Placental epithelial cell (primary cell): ENCODE measurements around the gene LRRC51. TPM values are rescaled to one million over a fixed set of nuclear protein-coding genes. Genes with fewer than 3 reads are reported as not detected.
A peak's percentile ranks its signal among the peaks of the same experiment; 100 is the strongest.

Source experiments
- small RNA-seq: library from RNA; depleted of rRNA; stranded (forward); fragments of <200 nt; gene quantifications from one replicate; pipeline ENCODE3, GENCODE V24; 2012
- total RNA-seq: library from RNA; depleted of rRNA; stranded (reverse); fragments of >200 nt; gene quantifications from 2 replicates; pipeline ENCODE4 v1.2.3, GENCODE V29; 2012

The LRRC51 gene, protein sequence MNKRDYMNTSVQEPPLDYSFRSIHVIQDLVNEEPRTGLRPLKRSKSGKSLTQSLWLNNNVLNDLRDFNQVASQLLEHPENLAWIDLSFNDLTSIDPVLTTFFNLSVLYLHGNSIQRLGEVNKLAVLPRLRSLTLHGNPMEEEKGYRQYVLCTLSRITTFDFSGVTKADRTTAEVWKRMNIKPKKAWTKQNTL
- 11.2 and 12.2 TPM in 2 replicates for total RNA-seq

DNA sequence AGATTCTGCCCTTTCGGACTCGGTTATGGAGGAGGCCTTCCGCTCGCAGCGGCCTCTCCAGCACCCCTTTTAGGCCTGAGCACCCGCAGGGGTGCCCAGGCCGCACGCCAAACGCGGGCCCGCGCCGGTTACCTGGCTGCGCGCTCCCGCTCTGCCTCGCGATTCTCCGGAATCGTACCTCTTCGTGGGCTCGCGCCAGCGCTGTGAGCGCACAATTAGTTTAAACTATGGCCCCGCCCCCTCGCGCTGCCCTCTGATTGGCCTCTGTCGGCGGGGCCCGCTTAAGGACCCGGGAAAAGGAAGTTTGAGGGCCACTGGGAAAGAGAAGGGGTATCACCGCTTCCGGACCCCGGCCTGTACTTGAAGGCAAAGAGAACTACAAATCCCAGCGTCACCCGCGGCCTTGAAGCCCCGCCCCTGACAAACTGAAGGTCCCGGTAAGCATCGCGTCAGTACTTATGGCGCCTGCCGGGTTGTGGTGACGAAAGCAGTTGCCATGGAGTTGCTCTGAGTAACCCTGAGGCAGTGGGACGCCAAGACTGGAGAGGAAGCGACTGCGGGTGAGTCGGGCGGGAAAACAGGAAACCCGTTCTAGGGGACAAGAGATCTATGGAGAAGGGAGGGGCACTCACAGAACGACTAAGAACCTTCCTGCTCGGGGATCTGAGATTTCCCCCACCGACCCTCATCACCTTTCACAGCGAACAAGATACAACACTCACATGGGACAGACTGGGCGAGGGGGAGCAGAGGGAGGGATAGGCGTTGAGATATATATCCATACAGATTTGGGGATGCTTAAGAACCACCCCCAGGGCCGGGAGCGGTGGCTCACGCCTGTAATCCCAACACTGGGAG, at the start of gene LRRC51, which contains the start of gene NUMA1:
TSS of gene LRRC51 (plus strand) at position 525 of the 858 bp plus-strand sequence. CDS start 8,234 bp downstream, outside the sequence.
TSS of gene NUMA1 (minus strand) at position 217 of the 858 bp plus-strand sequence. CDS start 44,599 bp downstream, outside the sequence.

DNA sequence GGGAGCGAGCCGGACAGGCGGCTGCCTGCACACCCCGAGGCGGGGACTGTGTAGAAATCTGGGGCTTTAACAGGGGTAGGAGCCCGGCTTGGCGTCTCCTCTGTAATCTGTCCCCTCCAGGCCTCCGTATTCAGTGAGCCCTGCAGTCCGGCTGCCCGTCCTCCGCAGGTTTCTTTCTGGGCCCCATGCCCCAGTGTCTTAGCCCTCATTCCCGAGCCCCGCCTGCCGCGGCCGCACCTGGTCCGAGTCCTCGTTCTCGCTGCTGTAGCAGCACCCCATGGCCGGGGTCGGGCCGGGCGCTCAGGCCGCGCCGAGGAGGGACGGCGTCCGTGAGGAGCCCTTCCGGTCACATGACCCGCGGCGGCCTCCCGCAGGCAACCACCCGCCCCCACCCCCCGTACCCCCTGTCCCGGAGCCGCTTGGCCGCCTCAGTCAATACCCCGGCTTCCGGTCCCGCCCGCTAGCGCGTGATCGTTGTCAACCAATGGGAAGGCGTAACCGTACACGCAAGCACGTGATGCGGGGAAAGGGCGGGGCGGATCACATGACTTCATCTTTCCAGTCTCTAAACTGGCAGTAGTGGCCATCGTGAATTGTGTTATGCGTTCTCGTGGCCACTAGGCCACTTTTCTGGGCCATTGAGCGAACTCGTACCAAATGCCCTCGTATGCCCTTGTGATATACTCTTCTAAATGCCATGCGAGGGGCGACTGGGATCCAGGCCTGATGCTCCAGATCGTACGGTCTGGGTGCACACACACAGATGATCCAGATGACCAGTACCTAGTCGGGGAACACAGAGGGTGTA, 22.5 kb downstream of the LRRC51 start, which contains the start of gene LAMTOR1:
TSS of gene LAMTOR1 (minus strand) at position 352 of the 808 bp plus-strand sequence. CDS start at position 279, 73 bp downstream.

DNA sequence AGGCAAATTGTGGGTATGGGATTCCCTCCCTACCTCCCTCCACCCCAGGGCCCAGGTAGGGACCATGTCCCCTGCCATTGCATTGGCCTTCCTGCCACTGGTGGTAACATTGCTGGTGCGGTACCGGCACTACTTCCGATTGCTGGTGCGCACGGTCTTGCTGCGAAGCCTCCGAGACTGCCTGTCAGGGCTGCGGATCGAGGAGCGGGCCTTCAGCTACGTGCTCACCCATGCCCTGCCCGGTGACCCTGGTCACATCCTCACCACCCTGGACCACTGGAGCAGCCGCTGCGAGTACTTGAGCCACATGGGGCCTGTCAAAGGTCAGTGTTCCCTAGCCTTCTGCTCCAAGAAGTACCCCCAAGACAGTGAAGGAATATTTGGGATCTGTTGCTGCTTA, 25.2 kb downstream of the LRRC51 start, which contains the start of gene TOMT:
TSS of gene TOMT (plus strand) at position 37 of the 400 bp plus-strand sequence. CDS start at position 65, 28 bp downstream.

DNA sequence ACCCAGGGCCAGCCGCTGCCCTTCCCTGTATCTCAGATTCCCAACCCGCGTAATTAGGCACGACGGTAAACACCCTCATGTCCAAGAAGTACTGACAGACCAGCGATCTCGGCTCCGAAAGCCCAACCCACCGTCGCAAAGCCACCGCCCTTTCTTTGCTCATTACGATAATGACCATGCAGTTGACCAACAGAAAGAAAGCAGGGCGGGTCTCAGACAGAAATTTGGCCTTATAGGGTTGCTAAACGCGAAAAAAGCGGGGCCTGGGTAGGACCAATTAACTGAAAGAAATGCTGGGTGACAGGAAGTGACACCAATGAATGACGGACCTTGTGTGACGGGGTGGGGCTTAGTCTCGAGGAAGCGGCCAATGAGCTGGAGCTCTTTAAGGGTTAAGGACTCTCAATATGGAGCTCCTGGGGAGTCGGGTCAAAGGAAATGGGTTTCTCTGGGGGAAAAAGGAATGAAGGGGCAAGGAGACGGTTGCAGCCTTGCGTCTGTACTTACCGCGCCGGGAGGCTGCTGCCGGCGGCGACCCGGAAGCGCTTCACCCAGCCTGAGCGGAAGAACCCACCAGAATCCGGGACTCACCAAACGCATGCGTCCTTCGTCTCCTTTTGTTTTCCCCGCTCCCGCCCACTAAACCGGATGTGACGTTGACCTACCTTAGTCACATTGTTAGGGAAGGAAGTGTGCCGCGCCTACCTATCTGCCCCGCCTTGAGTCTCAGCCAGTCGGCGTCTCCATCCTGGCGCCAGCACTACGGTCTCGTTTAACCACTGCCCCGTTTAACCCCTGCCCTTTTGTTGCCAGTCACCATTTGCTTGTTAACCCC, 31.7 kb downstream of the LRRC51 start, which contains the start of gene ANAPC15:
TSS of gene ANAPC15 (minus strand) at position 553 of the 835 bp plus-strand sequence. CDS start 1,419 bp downstream, outside the sequence.

DNA sequence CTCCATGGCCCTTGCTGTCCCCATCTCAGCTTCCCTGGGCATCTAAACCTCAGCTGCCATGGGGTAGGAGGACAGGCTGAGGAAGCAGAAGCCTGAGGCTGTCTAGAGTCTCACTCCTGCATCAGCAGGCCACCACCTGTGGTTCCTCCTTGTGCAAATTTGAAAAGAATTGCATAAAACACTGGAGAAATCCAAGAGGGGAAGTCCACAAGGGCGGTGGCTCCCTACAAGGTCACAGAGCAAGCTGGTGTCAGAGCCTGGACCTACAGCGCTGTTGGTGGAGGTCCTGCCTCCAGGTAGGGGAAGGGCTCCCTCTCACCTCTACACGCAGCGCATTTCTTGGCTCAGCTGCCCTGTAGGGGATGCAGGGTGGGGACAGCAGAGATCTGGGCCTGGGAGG, 54.8 kb downstream of the LRRC51 start, which contains the start of gene FOLR3:
TSS of gene FOLR3 (plus strand) at position 253 of the 400 bp plus-strand sequence. CDS start 228 bp downstream, outside the sequence.

Small RNA genes lying within 50 kb of the gene (small RNA-seq; reads per million reads assigned to genes)
- gene MIR3165 (0.37 reads per million, percentile 15 among the genes with 10 or more reads in this experiment), gene RNU6-72P (not detected)

Other genes with a start within 250 kb of the LRRC51 start
- gene DEFB108B, start 247.7 kb upstream of the LRRC51 start, total RNA-seq: not detected in 2 replicates
- not detected in 2 replicates for gene DEFB131B, start 202.4 kb upstream of the LRRC51 start, total RNA-seq
- gene XNDC1N, start 152.3 kb upstream of the LRRC51 start, total RNA-seq: 9.2 and 28.3 TPM in 2 replicates
- gene RNF121, start 151.8 kb upstream of the LRRC51 start, total RNA-seq: 37.3 and 51.7 TPM in 2 replicates
- gene IL18BP, start 81.9 kb upstream of the LRRC51 start, total RNA-seq: 6.3 and 7.9 TPM in 2 replicates
- gene NUMA1, start 308 bp upstream of the LRRC51 start, total RNA-seq: 212 and 227 TPM in 2 replicates
- 80.9 and 136 TPM in 2 replicates for gene LAMTOR1, start 22.4 kb downstream of the LRRC51 start, total RNA-seq
- gene TOMT, start 25.1 kb downstream of the LRRC51 start, total RNA-seq: not detected in 2 replicates
- gene ANAPC15, start 31.8 kb downstream of the LRRC51 start, total RNA-seq: 30.6 and 39.8 TPM in 2 replicates
- gene FOLR3, start 54.9 kb downstream of the LRRC51 start, total RNA-seq: 2.3 and 2.4 TPM in 2 replicates
- gene FOLR1, start 111.3 kb downstream of the LRRC51 start, total RNA-seq: 5.9 and 7.1 TPM in 2 replicates
- gene FOLR2, start 135.9 kb downstream of the LRRC51 start, total RNA-seq: not detected in 2 replicates
- gene INPPL1, start 143.9 kb downstream of the LRRC51 start, total RNA-seq: 222 and 289 TPM in 2 replicates
- gene PHOX2A, start 163.3 kb downstream of the LRRC51 start, total RNA-seq: 0.39 TPM in 1 of 2 replicates, not detected in the other